Measurements from ENCODE around the gene PTPN18. TPM values are rescaled to one million over a fixed set of nuclear protein-coding genes. Genes with fewer than 3 reads are reported as not detected.

Gene PTPN18
- total and polyA plus RNA-seq, 2 of the 4 experiments (the other 2 are of a cell fraction): 9.7 to 15.5 TPM

- no peak overlapping the region for H2BK5ac ChIP-seq (ENCODE audit: low read depth, low read length, poor library complexity, severe bottlenecking)
- no peak overlapping the region for H3K18ac ChIP-seq (ENCODE audit: low read depth, low read length)
- peaks cover 17% of the 10 kb centered on the region for H3K9me1 ChIP-seq (ENCODE audit: insufficient read depth, low read length)
- no peak overlapping the region for H2AFZ ChIP-seq (replicated peaks; ENCODE audit: low read length, poor library complexity)
- 92% methylated on average over 4 of the region's 11 CpGs; no CpG with 5 or more reads in 1 of the 2 experiments for WGBS, 2 experiments (ENCODE audit: extremely low coverage in 2 of 2, insufficient read length in 1 of 2)
- no peak overlapping the region for H2AK5ac ChIP-seq (ENCODE audit: low read depth, low read length)
- in situ Hi-C loops (cut with MboI; ENCODE audit: low sequenced_read_pairs): no loop called here
- H3K56ac ChIP-seq (ENCODE audit: extremely low read depth, insufficient read depth, low read length): no peak overlapping the region
- no peak overlapping the region for H3K23ac ChIP-seq (ENCODE audit: low read depth, low read length)
- H2BK15ac ChIP-seq (ENCODE audit: low read depth, low read length): no peak overlapping the region
- 0 out of 2 replicates have a peak, but pooled peaks cover 2% of the 10 kb centered on the region for H3K4me1 ChIP-seq (ENCODE audit: control insufficient read depth, insufficient read depth, low read length)
- H3K27ac ChIP-seq (ENCODE audit: insufficient read depth, low read length): no peak overlapping the region
- no peak overlapping the region for H4K5ac ChIP-seq (ENCODE audit: low read depth, low read length)
- H3K9ac ChIP-seq (ENCODE audit: low read depth, low read length): no peak overlapping the region
- ATAC-seq (ENCODE audit: low read depth) (no peak), DNase-seq (no peak)
- TF ChIP-seq ELK1 (IDR thresholded peaks at IDR 0.05; ENCODE audit: borderline replicate concordance, low read depth, low read length) (no peak), RAD21 (IDR thresholded peaks at IDR 0.05; ENCODE audit: low read length) (no peak), USF2 (IDR thresholded peaks at IDR 0.05; ENCODE audit: low read depth, low read length) (no peak), CTCF (conservative IDR thresholded peaks at IDR 0.05; ENCODE audit: low read depth, low read length) (no peak), MXI1 (IDR thresholded peaks at IDR 0.05; ENCODE audit: borderline replicate concordance, low read depth, low read length) (no peak), RFX5 (IDR thresholded peaks at IDR 0.05; ENCODE audit: low read depth, low read length) (no peak), MAFK (IDR thresholded peaks at IDR 0.05; ENCODE audit: low read depth, low read length) (no peak), NFE2L2 (IDR thresholded peaks at IDR 0.05; ENCODE audit: low read depth, low read length) (no peak), BHLHE40 (IDR thresholded peaks at IDR 0.05; ENCODE audit: low read depth, low read length) (no peak), MAZ (IDR thresholded peaks at IDR 0.05; ENCODE audit: borderline replicate concordance, low read depth, low read length) (no peak), RCOR1 (IDR thresholded peaks at IDR 0.05; ENCODE audit: insufficient replicate concordance, low read length) (no peak)
- no peaks in the 10 kb centered on the region for H3K27me3 ChIP-seq (ENCODE audit: control insufficient read depth, insufficient read depth, low read length)
- H2BK20ac ChIP-seq (ENCODE audit: low read depth, low read length): no peak overlapping the region
- H2BK120ac ChIP-seq (ENCODE audit: low read depth, low read length): no peak overlapping the region
- H3K4me2 ChIP-seq (ENCODE audit: low read depth, low read length): no peak overlapping the region
- no peak overlapping the region for H4K91ac ChIP-seq (ENCODE audit: insufficient read depth, low read depth, low read length)
- no TSS peak for BruUV-seq (replicated peaks)
- POLR2A ChIA-PET (ENCODE audit: unreplicated experiment): no interaction called here
- no peak overlapping the region for H3K14ac ChIP-seq (replicated peaks; ENCODE audit: low read depth, low read length)
- H4K20me1 ChIP-seq (ENCODE audit: insufficient read depth, low read length): peaks cover 3% of the 10 kb centered on the region
- intact Hi-C loops (cut with micrococcal nuclease): no loop called here
- peaks cover 26 to 67% of the 10 kb centered on the region in 2 experiments for H3K79me1 ChIP-seq (ENCODE audit: low read depth in 1 of 2, low read length in 2 of 2)
- H3K4me3 ChIP-seq (ENCODE audit: insufficient read depth, low read depth, low read length): no peak overlapping the region
- H3K4ac ChIP-seq (ENCODE audit: low read depth, low read length): no peak overlapping the region
- H3K36me3 ChIP-seq (ENCODE audit: control insufficient read depth, insufficient read depth, low read length): peaks cover 12% of the 10 kb centered on the region
- dilution Hi-C loops (cut with HindIII; ENCODE audit: low sequenced_read_pairs, unreplicated experiment): no loop called here
- H2AK9ac ChIP-seq (replicated peaks; ENCODE audit: low read depth, low read length, poor library complexity): no peak overlapping the region
- H3K9me3 ChIP-seq (ENCODE audit: control insufficient read depth, insufficient read depth, low read length): no peaks in the 10 kb centered on the region
- H4K8ac ChIP-seq (ENCODE audit: low read depth in 2 of 2, low read length in 2 of 2): no peak overlapping the region
- CTCF ChIA-PET: no interaction called here
Measured at GRCh38 chr2:130380096-130380934, 24.5 kb downstream of the PTPN18 start.

Data from IMR-90 (cell line).